GM12878 (cell line): ENCODE results near the gene LSM5. TPM values are rescaled to one million over a fixed set of nuclear protein-coding genes. Genes with fewer than 3 reads are reported as not detected.

Experiments
- ATAC-seq: fragments of 200-7000 bp; cut with Tn5 transposase; 3 replicates; pipeline ENCODE4 v1.9.1; 2020; ENCODE audit warnings: mild to moderate bottlenecking, moderate library complexity
- BruUV-seq: library from RNA; stranded (reverse); fragments of 400-500 nt; replicated peaks from 2 replicates; lab custom pipeline; 2021; lab: Mats Ljungman, UMichigan
- CTCF ChIA-PET: fragments of 300-600 bp; sonication (Branson Sonifier 250); formaldehyde crosslinking; extraction: SDS; loops from one replicate; lab custom pipeline; 2021; ENCODE audit warnings: inconsistent platforms; lab: Yijun Ruan, JAX
- POLR2A ChIA-PET: fragments of 350-600 bp; formaldehyde crosslinking; extraction: SDS; loops from one replicate; lab custom pipeline; 2021; ENCODE audit warnings: inconsistent platforms; lab: Charles Lee
- RAD21 ChIA-PET: fragments of 300-600 bp; sonication (Branson Sonifier 250); formaldehyde crosslinking; loops from one replicate; lab custom pipeline; 2023; ENCODE audit warnings: antibody characterized with exemption; ENCODE audit not compliant: unreplicated experiment; lab: Charles Lee
- SMC1A ChIA-PET: fragments of 300-600 bp; sonication (Branson Sonifier 250); formaldehyde crosslinking; loops from one replicate; lab custom pipeline; 2023; ENCODE audit not compliant: unreplicated experiment, uncharacterized antibody; lab: Charles Lee
- DNase-seq: peaks from one replicate; pipeline ENCODE4 v3.0.0-alpha.2; 2011; ENCODE audit warnings: low read depth, low spot score
- FAIRE-seq: peaks from 3 replicates; lab custom pipeline; 2011; peaks lifted over from hg19 to GRCh38; lab: Jason Lieb, UNC
- H2AFZ ChIP-seq: 2 replicates; pipeline ENCODE4 v1.6.0; 2011; ENCODE audit warnings: low read depth, low read length, control low read depth; ENCODE audit not compliant: control insufficient read depth
- H3K27ac ChIP-seq: 2 replicates; pipeline ENCODE4 v1.5.1; 2011; ENCODE audit warnings: control low read depth; ENCODE audit not compliant: control insufficient read depth, insufficient read depth
- H3K27me3 ChIP-seq, 2 experiments: replicated peaks in 1 of 2; 2 replicates each; pipeline versions ENCODE4 v1.6.0 to v1.6.1; 2011; ENCODE audit warnings: low read length in 1 of 2; ENCODE audit not compliant: control insufficient read depth in 2 of 2, insufficient read depth in 2 of 2
- H3K36me3 ChIP-seq, 2 experiments: 2 replicates each; pipeline ENCODE4 v1.5.1; 2011; ENCODE audit warnings: low read length in 1 of 2; ENCODE audit not compliant: control insufficient read depth in 2 of 2, insufficient read depth in 2 of 2
- H3K4me1 ChIP-seq: 2 replicates; pipeline ENCODE4 v1.6.1; 2011; ENCODE audit warnings: mild to moderate bottlenecking, low read length, moderate library complexity, mixed read lengths; ENCODE audit not compliant: control insufficient read depth, insufficient read depth
- H3K4me2 ChIP-seq: 2 replicates; pipeline ENCODE4 v1.6.0; 2011; ENCODE audit warnings: control low read depth; ENCODE audit not compliant: control insufficient read depth, insufficient read depth
- H3K4me3 ChIP-seq: fragments of 200-600 bp; sonication (generic); 2 replicates; pipeline ENCODE4 v1.5.1; 2016
- H3K79me2 ChIP-seq: 2 replicates; pipeline ENCODE4 v1.6.0; 2011; ENCODE audit warnings: low read length; ENCODE audit not compliant: control insufficient read depth, insufficient read depth
- H3K9ac ChIP-seq: 2 replicates; pipeline ENCODE4 v1.8.0; 2011; ENCODE audit warnings: low read length, control low read depth, mixed read lengths; ENCODE audit not compliant: control insufficient read depth, insufficient read depth
- H3K9me3 ChIP-seq: replicated peaks from 3 replicates; pipeline ENCODE4 v1.5.1; 2011; ENCODE audit warnings: mild to moderate bottlenecking, low read length; ENCODE audit not compliant: control insufficient read depth, insufficient read depth
- H4K20me1 ChIP-seq: 2 replicates; pipeline ENCODE4 v1.6.0; 2011; ENCODE audit not compliant: control insufficient read depth, insufficient read depth
- ATF2 ChIP-seq: IDR thresholded peaks from 2 replicates; pipeline ENCODE4 v1.6.1; 2012; ENCODE audit warnings: low read length, inconsistent platforms
- DPF2 ChIP-seq: fragments of 450-650 bp; IDR thresholded peaks from 2 replicates; pipeline ENCODE4 v1.6.1; 2017; ENCODE audit warnings: mild to moderate bottlenecking
- FOXM1 ChIP-seq: IDR thresholded peaks from 2 replicates; pipeline ENCODE4 v1.6.1; 2012; ENCODE audit warnings: low read depth, mild to moderate bottlenecking, inconsistent platforms, low read length, moderate library complexity
- GABPA ChIP-seq: IDR thresholded peaks from 2 replicates; pipeline ENCODE4 v1.6.1; 2014; ENCODE audit warnings: antibody characterized with exemption, low read depth, mild to moderate bottlenecking, inconsistent platforms
- POLR2A ChIP-seq: IDR thresholded peaks from 2 replicates; pipeline ENCODE4 v1.6.1; 2011; ENCODE audit warnings: low read depth, mild to moderate bottlenecking, low read length
- RB1 ChIP-seq: fragments of 450-650 bp; formaldehyde crosslinking; IDR thresholded peaks from 2 replicates; pipeline ENCODE4 v1.6.1; 2017; ENCODE audit warnings: mild to moderate bottlenecking, borderline replicate concordance
- SPI1 ChIP-seq: IDR thresholded peaks from 2 replicates; pipeline ENCODE4 v1.6.1; 2011; ENCODE audit warnings: low read depth, mild to moderate bottlenecking, low read length, moderate library complexity, borderline replicate concordance; ENCODE audit not compliant: insufficient read depth
- TARDBP ChIP-seq: IDR thresholded peaks from 2 replicates; pipeline ENCODE4 v1.6.1; 2016; ENCODE audit warnings: borderline replicate concordance
- TBL1XR1 ChIP-seq: IDR thresholded peaks from 2 replicates; pipeline ENCODE4 v1.6.1; 2012; ENCODE audit warnings: low read depth, low read length, improper control_type of control experiment
- WGBS: methylation state at CpG from one replicate; pipeline ENCODE4 v1.1.6; 2016; ENCODE audit warnings: low lambda C conversion rate; ENCODE audit not compliant: insufficient replicate concordance, insufficient coverage; ENCODE audit errors: missing lambda C conversion rate; 5-methylcytosine and 5-hydroxymethylcytosine counted together
- in situ Hi-C: fragments of 300-500 bp; cut with MboI; formaldehyde crosslinking; loops from 9 replicates; pipeline ENCODE4 v1.14.3; 2018; ENCODE audit warnings: mixed read lengths
- intact Hi-C: fragments of 100-400 bp; cut with micrococcal nuclease; formaldehyde crosslinking; loops from one replicate; pipeline ENCODE4 v1.14.2; 2022; ENCODE audit not compliant: unreplicated experiment
- polyA plus RNA-seq, 11 experiments: library from polyadenylated mRNA; depleted of rRNA in 4 of 11; unstranded in 6 of 11; stranded (reverse) in 5 of 11; fragments of >200 nt; fragmentation: Nextera tagmentation in 4 of 11; fragmentation: Illumina TruSeq in 1 of 11; extraction: Ambion mirVana in 4 of 11; extraction: Trizol in 1 of 11; gene quantifications; 1 replicate in 1 of 11; 2 replicates in 10 of 11; pipeline versions ENCODE4 v1.2.1 to v1.2.3, GENCODE V29; 2011 to 2016; ENCODE audit warnings: inconsistent platforms in 2 of 11, missing spikeins in 2 of 11, low read depth in 1 of 11
- total RNA-seq, 4 experiments: library from RNA; depleted of rRNA in 3 of 4; stranded (reverse); fragments of >200 nt in 3 of 4; fragmentation: Illumina TruSeq in 1 of 4; extraction: Trizol in 1 of 4; gene quantifications; 2 replicates each; pipeline versions ENCODE4 v1.2.1 to v1.2.3, GENCODE V29; 2013 to 2021

Gene LSM5
- total and polyA plus RNA-seq, 10 of the 15 experiments (the other 5 are each of a cell fraction or from before 2014, with no cell fraction given): 29.4 to 538 (median 145) TPM

GRCh38 chr7:32525839-32526238 lies 35.7 kb upstream of the LSM5 start:
- ChIA-PET CTCF (no interaction called here), SMC1A (no interaction called here), RAD21 (no interaction called here), POLR2A (no interaction called here)
- Histone ChIP-seq H3K4me1 (no peaks in the 10 kb centered on the region), H4K20me1 (no peaks in the 10 kb centered on the region)
- FAIRE-seq (no peak), ATAC-seq (no peak)
- intact Hi-C loops: no loop called here
- TF ChIP-seq GABPA (no peak), FOXM1 (no peak), ATF2 (no peak), DPF2 (no peak), RB1 (no peak), TBL1XR1 (no peak), SPI1 (no peak), TARDBP (no peak), POLR2A (no peak)
- TF ChIP-seq, all 136 proteins: peak for 0
- H3K4me3 ChIP-seq: no peak overlapping the region
- in situ Hi-C loops: no loop called here
- no TSS peak for BruUV-seq
- 88% methylated on average over 4 of the region's 4 CpGs for WGBS
- H3K9me3 ChIP-seq: peaks cover 8% of the 10 kb centered on the region; the same call in 2 of the 3 replicates
- peaks cover 2 to 4% of the 10 kb centered on the region in 2 experiments; a peak in 2 of 4 replicates for H3K36me3 ChIP-seq
- H3K27me3 ChIP-seq: no peaks in the 10 kb centered on the region
- DNase-seq: no peak
- no peak overlapping the region for H3K27ac ChIP-seq
- H3K9ac ChIP-seq: no peak overlapping the region
- H2AFZ ChIP-seq: no peak overlapping the region
- H3K79me2 ChIP-seq: no peaks in the 10 kb centered on the region; the same call in 1 of the 2 replicates
- no peak overlapping the region for H3K4me2 ChIP-seq
